Chondrocyte (in vitro differentiated cells): ENCODE results near the gene TGM5. TPM values are rescaled to one million over a fixed set of nuclear protein-coding genes. Genes with fewer than 3 reads are reported as not detected.

ENCODE experiments used
- DNase-seq: peaks from one replicate; pipeline ENCODE4 v3.0.0; 2021; ENCODE audit warnings: mixed read lengths, low spot score
- H3K27ac Mint-ChIP-seq: one replicate; pipeline ENCODE4 v1.8.0; 2021; ENCODE audit warnings: mild to moderate bottlenecking, moderate library complexity, mixed read lengths; ENCODE audit not compliant: unreplicated experiment
- H3K27me3 Mint-ChIP-seq: 2 replicates; pipeline ENCODE4 v1.8.0; 2021; ENCODE audit warnings: low read depth, mixed read lengths
- H3K36me3 Mint-ChIP-seq: 2 replicates; pipeline ENCODE4 v1.8.0; 2021; ENCODE audit warnings: low read depth, mixed read lengths
- H3K4me1 Mint-ChIP-seq: 2 replicates; pipeline ENCODE4 v1.8.0; 2021; ENCODE audit warnings: low read depth, mild to moderate bottlenecking, mixed read lengths
- H3K4me3 Mint-ChIP-seq: one replicate; pipeline ENCODE4 v1.8.0; 2021; ENCODE audit warnings: mild to moderate bottlenecking, moderate library complexity, mixed read lengths; ENCODE audit not compliant: unreplicated experiment
- H3K9me3 Mint-ChIP-seq: 2 replicates; pipeline ENCODE4 v1.8.0; 2021; ENCODE audit warnings: low read depth, mixed read lengths
- CTCF ChIP-seq: fragments of 200-600 bp; sonication (generic); IDR thresholded peaks from 2 replicates; pipeline ENCODE4 v1.5.0; 2021; ENCODE audit warnings: antibody characterized with exemption, mild to moderate bottlenecking, moderate library complexity
- total RNA-seq: library from RNA; stranded (reverse); gene quantifications from 3 replicates; pipeline ENCODE4 v1.2.1, GENCODE V29; 2021

Gene TGM5
- total RNA-seq, 1 donor from 2014 or later, result not detected

DNA sequence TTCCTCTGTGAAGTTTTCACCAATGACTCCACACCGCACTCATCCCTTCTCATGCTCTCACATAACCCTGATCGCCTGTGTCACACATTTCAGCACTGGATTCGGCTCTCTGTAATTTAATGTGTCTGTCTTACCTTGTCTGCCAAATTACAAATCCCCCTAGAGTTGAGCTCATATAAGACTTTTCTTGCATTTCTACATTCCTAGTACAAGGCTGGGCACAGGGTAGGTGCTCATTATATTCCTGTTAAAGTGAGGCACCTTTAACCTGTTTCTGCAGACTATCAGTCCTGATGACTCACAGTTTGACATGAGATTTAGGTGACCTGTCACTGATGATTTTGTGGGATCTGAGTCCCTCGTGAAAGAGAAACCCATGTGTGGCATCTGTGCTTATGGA lies 22.6 kb downstream of the TGM5 start:
- H3K4me3 Mint-ChIP-seq, result no peak overlapping the region
- peaks cover 6% of the 10 kb centered on the region for H3K4me1 Mint-ChIP-seq
- H3K27me3 Mint-ChIP-seq, result peaks cover 39% of the 10 kb centered on the region
- no peaks in the 10 kb centered on the region for H3K9me3 Mint-ChIP-seq
- DNase-seq, result no peak
- no peak for TF ChIP-seq CTCF
- H3K27ac Mint-ChIP-seq, result no peak overlapping the region
- H3K36me3 Mint-ChIP-seq, result no peaks in the 10 kb centered on the region

DNA sequence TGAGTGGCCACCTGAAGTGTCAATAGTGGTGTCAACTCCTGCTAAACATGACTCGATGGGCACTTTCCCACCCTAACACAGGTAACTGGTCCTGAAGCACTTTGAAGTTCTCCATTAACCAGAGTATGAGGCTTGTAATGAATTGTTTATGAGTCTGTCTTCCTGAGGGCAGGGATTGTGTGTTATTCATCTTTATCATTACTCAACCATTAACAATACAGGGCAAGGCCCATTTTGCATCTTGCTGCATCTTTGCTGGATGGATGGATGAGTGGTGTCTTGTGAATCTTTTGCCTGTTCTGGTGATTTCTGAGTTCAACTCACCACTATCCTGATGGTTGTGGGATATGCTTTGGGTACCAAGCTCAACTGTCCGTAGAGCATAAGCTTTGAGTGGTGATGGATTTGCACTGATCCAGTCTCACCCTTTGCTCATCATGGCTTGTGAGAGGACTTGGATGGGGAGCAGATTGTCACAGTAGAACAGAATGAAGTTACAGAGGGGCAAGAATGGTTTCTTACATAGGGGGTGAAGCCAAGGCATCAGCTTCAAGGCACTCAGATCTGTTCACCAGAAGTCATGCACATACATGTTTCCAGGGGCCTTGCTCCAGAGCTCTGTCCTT lies 23.6 kb downstream of the TGM5 start:
- no peak for TF ChIP-seq CTCF
- H3K27me3 Mint-ChIP-seq, result peaks cover 47% of the 10 kb centered on the region
- H3K27ac Mint-ChIP-seq, result no peak overlapping the region
- H3K9me3 Mint-ChIP-seq, result no peaks in the 10 kb centered on the region
- no peak for DNase-seq
- peaks cover 3% of the 10 kb centered on the region for H3K4me1 Mint-ChIP-seq
- no peak overlapping the region for H3K4me3 Mint-ChIP-seq
- no peaks in the 10 kb centered on the region for H3K36me3 Mint-ChIP-seq

GRCh38 chr15:43242616-43243015 lies 24.1 kb downstream of the TGM5 start:
- no peak for DNase-seq
- H3K27ac Mint-ChIP-seq, result no peak overlapping the region
- H3K36me3 Mint-ChIP-seq, result no peaks in the 10 kb centered on the region
- H3K4me3 Mint-ChIP-seq, result no peak overlapping the region
- peaks cover 52% of the 10 kb centered on the region for H3K27me3 Mint-ChIP-seq
- TF ChIP-seq CTCF, result no peak
- no peaks in the 10 kb centered on the region for H3K9me3 Mint-ChIP-seq
- H3K4me1 Mint-ChIP-seq, result no peaks in the 10 kb centered on the region

DNA sequence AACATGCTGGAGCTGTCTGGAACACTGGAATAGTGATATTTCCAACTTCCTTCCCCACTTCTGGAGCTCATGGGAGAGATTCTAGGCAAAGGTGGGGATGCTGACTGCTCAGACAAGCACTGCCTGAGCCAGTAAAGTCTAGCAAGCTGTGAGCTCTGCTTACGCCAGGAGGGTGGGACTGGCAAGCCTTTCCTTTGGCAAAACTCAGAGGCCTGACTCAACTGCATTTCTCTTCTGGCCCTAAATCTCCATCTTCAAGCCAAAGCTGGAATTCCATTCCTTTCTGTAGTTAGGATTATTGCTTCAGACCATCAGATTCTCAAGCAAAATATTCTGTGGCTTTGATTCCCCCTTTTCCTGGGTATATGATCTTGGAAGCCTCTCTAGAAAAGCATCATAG lies 25.6 kb downstream of the TGM5 start:
- H3K4me3 Mint-ChIP-seq, result no peak overlapping the region
- H3K27me3 Mint-ChIP-seq, result peaks cover 51% of the 10 kb centered on the region
- H3K27ac Mint-ChIP-seq, result no peak overlapping the region
- H3K36me3 Mint-ChIP-seq, result no peaks in the 10 kb centered on the region
- H3K4me1 Mint-ChIP-seq, result no peaks in the 10 kb centered on the region
- TF ChIP-seq CTCF, result no peak
- no peaks in the 10 kb centered on the region for H3K9me3 Mint-ChIP-seq
- DNase-seq, result no peak

GRCh38 chr15:43239732-43240491 lies 26.8 kb downstream of the TGM5 start:
- no peak for DNase-seq
- TF ChIP-seq CTCF, result no peak
- Mint-ChIP-seq H3K27me3 (peaks cover 60% of the 10 kb centered on the region), H3K36me3 (no peaks in the 10 kb centered on the region), H3K27ac (no peak overlapping the region), H3K9me3 (no peaks in the 10 kb centered on the region), H3K4me3 (no peak overlapping the region), H3K4me1 (no peaks in the 10 kb centered on the region)
